Measurements from ENCODE around the gene DCAF5. TPM values are rescaled to one million over a fixed set of nuclear protein-coding genes. Genes with fewer than 3 reads are reported as not detected.

The DCAF5 gene
- total and polyA plus RNA-seq, 2 of the 13 experiments (the other 11 are each of a cell fraction or from before 2014, with no cell fraction given): 13.4 to 31.6 TPM

DNA sequence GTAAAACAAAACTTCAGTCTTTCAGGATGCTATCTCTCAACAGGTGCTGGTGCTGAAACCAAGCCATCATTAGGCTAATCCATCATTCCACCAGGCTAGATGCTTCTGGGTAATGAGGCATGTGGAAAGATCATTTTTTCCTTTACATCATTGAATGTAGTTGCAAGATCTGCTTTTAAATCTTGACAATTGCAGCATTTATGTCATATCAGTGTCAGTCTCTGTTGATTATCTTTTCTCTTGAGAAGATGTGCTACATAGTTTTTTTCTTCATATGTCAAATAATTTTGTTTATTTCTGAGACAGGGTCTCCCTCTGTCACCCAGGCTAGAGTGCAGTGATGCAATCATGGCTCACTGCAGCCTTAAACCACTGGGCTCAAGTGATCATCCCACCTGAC is 22.2 kb upstream of the DCAF5 start:
- Histone ChIP-seq H3K79me2 (ENCODE audit: insufficient read depth, low read length) (no peaks in the 10 kb centered on the region), H3K9me3 (ENCODE audit: low read length) (no peaks in the 10 kb centered on the region), H3K36me3 (replicated peaks in 1 of 2; ENCODE audit: control insufficient read depth in 1 of 2, insufficient read depth in 2 of 2, low read length in 2 of 2) (no peaks in the 10 kb centered on the region), H3K27me3 (ENCODE audit: control insufficient read depth in 1 of 2, insufficient read depth in 2 of 2, low read length in 2 of 2) (no peaks in the 10 kb centered on the region; a peak in 1 of 5 replicates), H3K4me3 (replicated peaks in 1 of 3; ENCODE audit: insufficient read depth in 1 of 3, low read depth in 2 of 3, low read length in 3 of 3) (no peak overlapping the region), H3K27ac (ENCODE audit: extremely low read length, insufficient read depth, low read length) (no peak overlapping the region), H3K9ac (ENCODE audit: insufficient read depth, low read depth, low read length) (no peak overlapping the region), H3K4me2 (ENCODE audit: low read depth, low read length) (no peak overlapping the region), H3K4me1 (ENCODE audit: insufficient read depth, low read length) (no peaks in the 10 kb centered on the region), H4K20me1 (ENCODE audit: insufficient read depth, low read length) (no peaks in the 10 kb centered on the region), H2AFZ (ENCODE audit: low read length) (no peak overlapping the region)
- POLR2A ChIA-PET: no interaction called here
- in situ Hi-C loops (cut with HindIII; ENCODE audit: extremely low pct_ligation_motif_present, low pct_unique_long_range_greater_than_20kb): no loop called here
- FAIRE-seq (no peak), ATAC-seq (no peak), DNase-seq (ENCODE audit: low spot score) (no peak)
- BruUV-seq (replicated peaks): no TSS peak
- CTCF ChIA-PET (ENCODE audit: low intra/inter-chr PET ratio, low total read pairs): no interaction called here
- intact Hi-C loops (cut with micrococcal nuclease; ENCODE audit: unreplicated experiment): no loop called here
- TF ChIP-seq JUNB (CRISPR knock-in tag; IDR thresholded peaks at IDR 0.05; ENCODE audit: borderline replicate concordance): no peak
- TF ChIP-seq ZNF703 (CRISPR knock-in tag; IDR thresholded peaks at IDR 0.05; ENCODE audit: borderline replicate concordance): no peak
- no peak for TF ChIP-seq KLF11 (CRISPR knock-in tag; IDR thresholded peaks at IDR 0.05)
- no peak for TF ChIP-seq ZNF609 (CRISPR knock-in tag; IDR thresholded peaks at IDR 0.05; ENCODE audit: borderline replicate concordance)
- no peak for TF ChIP-seq ZFAT (CRISPR knock-in tag; conservative IDR thresholded peaks at IDR 0.05)
- TF ChIP-seq ZNF790 (CRISPR knock-in tag; IDR thresholded peaks at IDR 0.05; ENCODE audit: borderline replicate concordance): no peak
- TF ChIP-seq FOXC1 (CRISPR knock-in tag; IDR thresholded peaks at IDR 0.05; ENCODE audit: borderline replicate concordance): no peak
- TF ChIP-seq RNF2 (conservative IDR thresholded peaks at IDR 0.05; ENCODE audit: low read depth): no peak
- TF ChIP-seq ZBTB40 (IDR thresholded peaks at IDR 0.05): no peak
- TF ChIP-seq ZBTB40 (CRISPR knock-in tag; IDR thresholded peaks at IDR 0.05): no peak
- TF ChIP-seq ZNF598 (CRISPR knock-in tag; IDR thresholded peaks at IDR 0.05; ENCODE audit: borderline replicate concordance): no peak
- TF ChIP-seq CBX1 (IDR thresholded peaks at IDR 0.05; ENCODE audit: low read depth): no peak
- TF ChIP-seq CENPT (CRISPR knock-in tag; IDR thresholded peaks at IDR 0.05; ENCODE audit: low read depth): no peak

Measured in HepG2 (cell line).